K562 (cell line): ENCODE measurements around the gene GYG1. TPM values are rescaled to one million over a fixed set of nuclear protein-coding genes. Genes with fewer than 3 reads are reported as not detected.
A peak's percentile ranks its signal among the peaks of the same experiment; 100 is the strongest.

Source experiments
- CREM ChIP-seq: IDR thresholded peaks from 2 replicates; pipeline ENCODE4 v1.6.1; 2014; ENCODE audit warnings: antibody characterized with exemption, low read depth
- CTCF ChIP-seq, 3 experiments: IDR thresholded peaks in 2 of 3; conservative IDR thresholded peaks in 1 of 3; 2 replicates each; pipeline ENCODE4 v1.5.1; 2011 to 2012; ENCODE audit warnings: low read length in 3 of 3, mild to moderate bottlenecking in 3 of 3, control low read depth in 2 of 3, improper control_type of control experiment in 1 of 3, inconsistent platforms in 1 of 3, low read depth in 1 of 3, mixed read lengths in 1 of 3, moderate library complexity in 1 of 3; ENCODE audit not compliant: insufficient read depth in 2 of 3
- ESRRA ChIP-seq: fragments of 450-650 bp; IDR thresholded peaks from 2 replicates; pipeline ENCODE4 v1.6.1; 2014; ENCODE audit warnings: low read depth, mild to moderate bottlenecking, moderate library complexity, borderline replicate concordance
- GATA2 ChIP-seq: sonication (generic); formaldehyde crosslinking; IDR thresholded peaks from 2 replicates; pipeline ENCODE4 v1.4.0; 2020; ENCODE audit warnings: mild to moderate bottlenecking, missing genetic modification reagents
- GTF2F1 ChIP-seq: IDR thresholded peaks from 2 replicates; pipeline ENCODE4 v1.6.1; 2011; ENCODE audit warnings: low read depth, low read length, improper control_type of control experiment
- KAT7 ChIP-seq: sonication (generic); formaldehyde crosslinking; IDR thresholded peaks from 2 replicates; pipeline ENCODE4 v1.8.0; 2022; ENCODE audit warnings: missing genetic modification reagents, mild to moderate bottlenecking, borderline replicate concordance
- MAX ChIP-seq: sonication (generic); formaldehyde crosslinking; IDR thresholded peaks from 2 replicates; pipeline ENCODE4 v1.9.0; 2022; ENCODE audit warnings: mild to moderate bottlenecking, missing genetic modification reagents
- POLR2AphosphoS2 ChIP-seq: IDR thresholded peaks from 2 replicates; pipeline ENCODE4 v1.6.1; 2012; ENCODE audit warnings: low read length, improper control_type of control experiment
- PPARD ChIP-seq: fragments of 250-450 bp; sonication (Bioruptor Pico); IDR thresholded peaks from 2 replicates; pipeline ENCODE4 v1.8.0; 2022; ENCODE audit warnings: inconsistent platforms, mild to moderate bottlenecking, moderate library complexity
- SRSF3 ChIP-seq: fragments of 200-400 bp; formaldehyde crosslinking; IDR thresholded peaks from 2 replicates; pipeline ENCODE4 v1.6.1; 2016; ENCODE audit warnings: mild to moderate bottlenecking, low read length, moderate library complexity; ENCODE audit not compliant: insufficient read depth
- ZEB2 ChIP-seq: fragments of 450-650 bp; IDR thresholded peaks from 2 replicates; pipeline ENCODE4 v1.6.1; 2016
- ZFX ChIP-seq: sonication (generic); formaldehyde crosslinking; IDR thresholded peaks from 2 replicates; pipeline ENCODE4 v1.8.0; 2022; ENCODE audit warnings: mild to moderate bottlenecking, missing genetic modification reagents, moderate library complexity
- ZNF277 ChIP-seq: fragments of 250-450 bp; sonication (Bioruptor Pico); IDR thresholded peaks from 2 replicates; pipeline ENCODE4 v1.8.0; 2022; ENCODE audit warnings: inconsistent platforms, mild to moderate bottlenecking, moderate library complexity, borderline replicate concordance
- ZNF318 ChIP-seq, 2 experiments: fragments of 450-650 bp; IDR thresholded peaks; 2 replicates each; pipeline ENCODE4 v1.6.1; 2016; ENCODE audit warnings: mild to moderate bottlenecking in 2 of 2, borderline replicate concordance in 1 of 2, low read depth in 1 of 2, moderate library complexity in 1 of 2
- polyA plus RNA-seq, 8 experiments: library from polyadenylated mRNA; depleted of rRNA in 4 of 8; stranded (reverse) in 5 of 8; unstranded in 3 of 8; fragments of >200 nt; fragmentation: Nextera tagmentation in 2 of 8; fragmentation: Illumina TruSeq in 1 of 8; extraction: Ambion mirVana in 2 of 8; extraction: Trizol in 1 of 8; gene quantifications; 2 replicates each; pipeline versions ENCODE4 v1.2.1 to v1.2.3, GENCODE V29; 2011 to 2014; ENCODE audit warnings: inconsistent platforms in 1 of 8, missing spikeins in 1 of 8
- total RNA-seq, 7 experiments: library from RNA; depleted of rRNA in 6 of 7; stranded (reverse); fragments of >200 nt in 6 of 7; fragmentation: Illumina TruSeq in 2 of 7; extraction: Trizol in 2 of 7; gene quantifications; 2 replicates each; pipeline versions ENCODE4 v1.2.1 to v1.2.3, GENCODE V29; 2011 to 2021; ENCODE audit warnings: low replicate concordance in 1 of 7

Gene GYG1
- total and polyA plus RNA-seq, 9 of the 15 experiments (the other 6 are each of a cell fraction or from before 2014, with no cell fraction given) = 14.6 to 38.4 (median 24.6) TPM

- no peak for TF ChIP-seq ZNF318 (IDR thresholded peaks at IDR 0.05; ENCODE audit: borderline replicate concordance in 1 of 2, low read depth in 1 of 2)
- TF ChIP-seq MAX (CRISPR knock-in tag) = peak; percentile 93
- no peak for TF ChIP-seq POLR2AphosphoS2
- TF ChIP-seq PPARD (CRISPR knock-in tag) = no peak
- TF ChIP-seq ESRRA = peak; percentile 48; the same call in 1 of the 2 replicates
- peak; percentile 49 to 85 (median 65) for TF ChIP-seq CTCF (IDR thresholded peaks at IDR 0.05 in 2 of 3, conservative IDR thresholded peaks at IDR 0.05 in 1 of 3; ENCODE audit: insufficient read depth in 2 of 3, low read depth in 1 of 3, low read length in 3 of 3)
- TF ChIP-seq ZNF277 (CRISPR knock-in tag) = no peak
- TF ChIP-seq KAT7 (CRISPR knock-in tag) = peak; percentile 76; the same call in 1 of the 2 replicates
- TF ChIP-seq CREM = peak; percentile 31
- no peak for TF ChIP-seq GATA2 (CRISPR knock-in tag)
- TF ChIP-seq ZEB2 = no peak
- no peak for TF ChIP-seq GTF2F1
- TF ChIP-seq ZFX = peak; percentile 85
- TF ChIP-seq SRSF3 = no peak
Observed at GRCh38 chr3:148991219-148992026, at the start of gene GYG1 (continued).
